Karpas-422 (cell line): Measurements from ENCODE around the gene FBXL7. TPM values are rescaled to one million over a fixed set of nuclear protein-coding genes. Genes with fewer than 3 reads are reported as not detected.

Experiments used
- DNase-seq: peaks from one replicate; pipeline ENCODE4 v3.0.0-alpha.2; 2015
- H2AFZ ChIP-seq: fragments of 200-600 bp; sonication (generic); 2 replicates; pipeline ENCODE4 v1.6.1; 2014; ENCODE audit warnings: antibody characterized with exemption, low read length, mixed read lengths
- H3K27ac ChIP-seq: fragments of 200-600 bp; sonication (generic); 2 replicates; pipeline ENCODE4 v1.5.1; 2014; ENCODE audit warnings: mild to moderate bottlenecking, low read length, moderate library complexity
- H3K27me3 ChIP-seq: fragments of 200-600 bp; sonication (generic); 2 replicates; pipeline ENCODE4 v1.6.1; 2014; ENCODE audit warnings: low read length, mixed read lengths
- H3K36me3 ChIP-seq: fragments of 200-600 bp; sonication (generic); 2 replicates; pipeline ENCODE4 v1.6.1; 2014; ENCODE audit warnings: low read length, mixed read lengths; ENCODE audit not compliant: insufficient read depth
- H3K4me1 ChIP-seq: fragments of 200-600 bp; sonication (generic); 2 replicates; pipeline ENCODE4 v1.6.1; 2014; ENCODE audit warnings: mild to moderate bottlenecking, low read length, mixed read lengths
- H3K4me2 ChIP-seq: fragments of 200-600 bp; sonication (generic); 2 replicates; pipeline ENCODE4 v1.6.1; 2014; ENCODE audit warnings: low read length, low read depth, mild to moderate bottlenecking; ENCODE audit not compliant: poor library complexity, severe bottlenecking
- H3K4me3 ChIP-seq: fragments of 200-600 bp; sonication (generic); 2 replicates; pipeline ENCODE4 v1.5.1; 2014; ENCODE audit warnings: mild to moderate bottlenecking, antibody characterized with exemption, low read length, mixed read lengths
- H3K79me2 ChIP-seq: fragments of 200-600 bp; sonication (generic); 2 replicates; pipeline ENCODE4 v1.6.1; 2014; ENCODE audit warnings: mild to moderate bottlenecking, low read length, mixed read lengths
- H3K9ac ChIP-seq: fragments of 200-600 bp; sonication (generic); 2 replicates; pipeline ENCODE4 v1.6.0; 2014; ENCODE audit warnings: low read length
- H3K9me2 ChIP-seq: fragments of 200-600 bp; sonication (generic), shearing (Covaris generic); replicated peaks from 2 replicates; pipeline ENCODE4 v1.6.0; 2014; ENCODE audit warnings: mild to moderate bottlenecking, low read length, moderate library complexity; ENCODE audit not compliant: insufficient read depth
- H3K9me3 ChIP-seq: fragments of 300-700, 200-600 bp; sonication (generic); 2 replicates; pipeline ENCODE4 v1.6.1; 2014; ENCODE audit warnings: low read length, mixed read lengths
- H4K20me1 ChIP-seq: fragments of 200-600 bp; sonication (generic); 2 replicates; pipeline ENCODE4 v1.6.1; 2014; ENCODE audit warnings: mild to moderate bottlenecking, antibody characterized with exemption, low read length, low read depth; ENCODE audit not compliant: insufficient read depth
- total RNA-seq: library from RNA; depleted of rRNA; stranded (reverse); fragments of >200 nt; shearing (Covaris generic); gene quantifications from 2 replicates; pipeline ENCODE4 v1.2.3, GENCODE V29; 2014; ENCODE audit warnings: low replicate concordance

The FBXL7 gene
- total RNA-seq, 1 experiment from 2014 or later: not detected

- Histone ChIP-seq H3K36me3 (no peaks in the 10 kb centered on the region), H3K9me3 (peaks cover 4% of the 10 kb centered on the region; the same call in 1 of the 2 replicates), H3K4me3 (no peak overlapping the region), H3K27me3 (no peaks in the 10 kb centered on the region), H2AFZ (no peak overlapping the region), H3K4me2 (no peak overlapping the region), H4K20me1 (no peaks in the 10 kb centered on the region), H3K9me2 (no peaks in the 10 kb centered on the region), H3K27ac (no peak overlapping the region), H3K79me2 (no peaks in the 10 kb centered on the region), H3K9ac (no peak overlapping the region), H3K4me1 (no peaks in the 10 kb centered on the region)
- DNase-seq: no peak
Measured at GRCh38 chr5:15946026-15946425, 446.0 kb downstream of the FBXL7 start.

- H3K79me2 ChIP-seq: no peaks in the 10 kb centered on the region
- no peak overlapping the region for H2AFZ ChIP-seq
- H3K9me2 ChIP-seq: no peaks in the 10 kb centered on the region
- no peaks in the 10 kb centered on the region for H3K4me1 ChIP-seq
- no peaks in the 10 kb centered on the region for H4K20me1 ChIP-seq
- no peaks in the 10 kb centered on the region for H3K36me3 ChIP-seq
- no peak overlapping the region for H3K4me3 ChIP-seq
- no peak overlapping the region for H3K27ac ChIP-seq
- DNase-seq: no peak
- peaks cover 9% of the 10 kb centered on the region for H3K9me3 ChIP-seq
- no peak overlapping the region for H3K9ac ChIP-seq
- H3K4me2 ChIP-seq: no peak overlapping the region
- no peaks in the 10 kb centered on the region for H3K27me3 ChIP-seq
Measured at GRCh38 chr5:15948190-15948589, 448.2 kb downstream of the FBXL7 start.

- H3K79me2 ChIP-seq: no peaks in the 10 kb centered on the region
Measured at GRCh38 chr5:15951126-15951525, 451.1 kb downstream of the FBXL7 start.

GRCh38 chr5:15951550-15951949 is 451.6 kb downstream of the FBXL7 start:
- no peak for DNase-seq
- Histone ChIP-seq H4K20me1 (no peaks in the 10 kb centered on the region), H3K4me2 (no peak overlapping the region), H2AFZ (no peak overlapping the region), H3K27ac (no peak overlapping the region), H3K9me2 (no peaks in the 10 kb centered on the region), H3K4me3 (no peak overlapping the region), H3K36me3 (no peaks in the 10 kb centered on the region), H3K4me1 (no peaks in the 10 kb centered on the region), H3K9ac (no peak overlapping the region), H3K9me3 (peaks cover 7% of the 10 kb centered on the region), H3K79me2 (no peaks in the 10 kb centered on the region), H3K27me3 (no peaks in the 10 kb centered on the region)

More at GRCh38 chr5:15951126-15951525, 451.1 kb downstream of the FBXL7 start:
- no peak for DNase-seq
- Histone ChIP-seq H3K4me3 (no peak overlapping the region), H3K27ac (no peak overlapping the region), H3K4me2 (no peak overlapping the region), H3K27me3 (no peaks in the 10 kb centered on the region), H3K9me2 (no peaks in the 10 kb centered on the region), H4K20me1 (no peaks in the 10 kb centered on the region), H2AFZ (no peak overlapping the region), H3K9ac (no peak overlapping the region), H3K36me3 (no peaks in the 10 kb centered on the region), H3K9me3 (peaks cover 9% of the 10 kb centered on the region), H3K4me1 (no peaks in the 10 kb centered on the region)

- Histone ChIP-seq H3K36me3 (no peaks in the 10 kb centered on the region), H3K79me2 (no peaks in the 10 kb centered on the region), H3K4me2 (no peak overlapping the region)
Measured at GRCh38 chr5:15956622-15957021, 456.6 kb downstream of the FBXL7 start.

GRCh38 chr5:15957124-15957523 is 457.1 kb downstream of the FBXL7 start:
- H3K9me3 ChIP-seq: peaks cover 8% of the 10 kb centered on the region; the same call in 1 of the 2 replicates
- DNase-seq: no peak
- H3K36me3 ChIP-seq: no peaks in the 10 kb centered on the region
- no peaks in the 10 kb centered on the region for H3K4me1 ChIP-seq
- H3K9me2 ChIP-seq: no peaks in the 10 kb centered on the region
- H3K27ac ChIP-seq: no peak overlapping the region
- no peaks in the 10 kb centered on the region for H4K20me1 ChIP-seq
- no peaks in the 10 kb centered on the region for H3K27me3 ChIP-seq
- no peak overlapping the region for H3K9ac ChIP-seq
- H3K4me3 ChIP-seq: no peak overlapping the region
- H3K79me2 ChIP-seq: no peaks in the 10 kb centered on the region
- H3K4me2 ChIP-seq: no peak overlapping the region
- no peak overlapping the region for H2AFZ ChIP-seq

More at GRCh38 chr5:15956622-15957021, 456.6 kb downstream of the FBXL7 start:
- H3K27me3 ChIP-seq: no peaks in the 10 kb centered on the region
- H2AFZ ChIP-seq: no peak overlapping the region
- no peaks in the 10 kb centered on the region for H4K20me1 ChIP-seq
- no peaks in the 10 kb centered on the region for H3K9me2 ChIP-seq
- DNase-seq: no peak
- H3K27ac ChIP-seq: no peak overlapping the region
- peaks cover 11% of the 10 kb centered on the region for H3K9me3 ChIP-seq
- no peak overlapping the region for H3K9ac ChIP-seq
- H3K4me3 ChIP-seq: no peak overlapping the region
- H3K4me1 ChIP-seq: no peaks in the 10 kb centered on the region

- no peak for DNase-seq
- no peak overlapping the region for H3K9ac ChIP-seq
- no peaks in the 10 kb centered on the region for H3K79me2 ChIP-seq
- no peak overlapping the region for H3K27ac ChIP-seq
- H3K27me3 ChIP-seq: no peaks in the 10 kb centered on the region
- H3K4me1 ChIP-seq: no peaks in the 10 kb centered on the region
- H4K20me1 ChIP-seq: no peaks in the 10 kb centered on the region
- H3K9me3 ChIP-seq: peaks cover 9% of the 10 kb centered on the region; the same call in 1 of the 2 replicates
- H3K4me2 ChIP-seq: no peak overlapping the region
- no peaks in the 10 kb centered on the region for H3K36me3 ChIP-seq
- H2AFZ ChIP-seq: no peak overlapping the region
- H3K9me2 ChIP-seq: no peaks in the 10 kb centered on the region
- H3K4me3 ChIP-seq: no peak overlapping the region
Measured at GRCh38 chr5:15959370-15960164, 459.6 kb downstream of the FBXL7 start.

- Histone ChIP-seq H3K9ac (no peak overlapping the region), H4K20me1 (no peaks in the 10 kb centered on the region), H3K9me2 (no peaks in the 10 kb centered on the region), H3K9me3 (peaks cover 15% of the 10 kb centered on the region), H3K4me2 (no peak overlapping the region), H3K4me1 (no peaks in the 10 kb centered on the region), H3K27me3 (no peaks in the 10 kb centered on the region), H2AFZ (no peak overlapping the region), H3K36me3 (no peaks in the 10 kb centered on the region), H3K79me2 (no peaks in the 10 kb centered on the region), H3K4me3 (no peak overlapping the region), H3K27ac (no peak overlapping the region)
- no peak for DNase-seq
Measured at GRCh38 chr5:15966066-15966640, 466.2 kb downstream of the FBXL7 start.
